Measurements from ENCODE around the gene MLPH. TPM values are rescaled to one million over a fixed set of nuclear protein-coding genes. Genes with fewer than 3 reads are reported as not detected.

Gene MLPH
- total and polyA plus RNA-seq, 8 donors = 61.3 to 657 (median 344) TPM

GRCh38 chr2:237485844-237486243 lies 1.2 kb upstream of the MLPH start:
- peaks cover 0 to 3% (median under 1%) of the 10 kb centered on the region in 4 donors for H3K9me3 ChIP-seq
- no peak for TF ChIP-seq CTCF (IDR thresholded peaks at IDR 0.05)
- TF ChIP-seq POLR2AphosphoS5 (IDR thresholded peaks at IDR 0.05) = no peak
- no peak for TF ChIP-seq POLR2A (IDR thresholded peaks at IDR 0.05)
- TF ChIP-seq EP300 (IDR thresholded peaks at IDR 0.05) = no peak
- peak overlapping the region; percentile 53 to 69 (median 68) for H3K4me3 ChIP-seq
- H3K4me1 ChIP-seq = peaks cover 21 to 58% (median 55%) of the 10 kb centered on the region in 4 donors
- no peak for DNase-seq
- peaks cover 0 to 55% (median 18%) of the 10 kb centered on the region in 3 donors for H3K27me3 ChIP-seq
- intact Hi-C loops (cut with DNase I; ENCODE audit: low total_unique reads) = no loop called here
- peak overlapping the region in 4 of 5 donors; percentile 88 to 95 (median 93) for H3K27ac ChIP-seq
- no peaks in the 10 kb centered on the region for H3K36me3 ChIP-seq

- DNase-seq = peak in 1 of 2 donors; percentile 33
- H3K27me3 ChIP-seq = peaks cover 0 to 51% (median 18%) of the 10 kb centered on the region in 3 donors
- TF ChIP-seq POLR2A (IDR thresholded peaks at IDR 0.05) (no peak), POLR2AphosphoS5 (IDR thresholded peaks at IDR 0.05) (no peak), CTCF (IDR thresholded peaks at IDR 0.05) (no peak), EP300 (IDR thresholded peaks at IDR 0.05) (no peak)
- intact Hi-C loops (cut with DNase I; ENCODE audit: low total_unique reads) = no loop called here
- peaks cover 0 to 3% (median 0%) of the 10 kb centered on the region in 4 donors for H3K36me3 ChIP-seq
- peaks cover 21 to 58% (median 51%) of the 10 kb centered on the region in 4 donors for H3K4me1 ChIP-seq
- H3K27ac ChIP-seq = peak overlapping the region; percentile 88 to 95 (median 92)
- H3K9me3 ChIP-seq = peaks cover 4 to 8% (median 6%) of the 10 kb centered on the region in 4 donors
- WGBS, 5 donors = 2 to 5% (median 3%) methylated on average over 22 to 36 of the region's 36 CpGs
- H3K4me3 ChIP-seq = peak overlapping the region; percentile 53 to 69 (median 68)
These were observed 675 bp upstream of the MLPH start for GRCh38 chr2:237486334-237486818.

GRCh38 chr2:237487496-237487895 lies 445 bp downstream of the MLPH start:
- Histone ChIP-seq H3K4me1 (peaks cover 18 to 53% (median 45%) of the 10 kb centered on the region in 4 donors), H3K9me3 (peaks cover 11 to 19% (median 15%) of the 10 kb centered on the region in 4 donors), H3K27me3 (peaks cover 0 to 51% (median 18%) of the 10 kb centered on the region in 3 donors), H3K27ac (peak overlapping the region; percentile 88 to 95 (median 92)), H3K36me3 (peaks cover 0 to 7% (median 1%) of the 10 kb centered on the region in 4 donors), H3K4me3 (peak overlapping the region; percentile 53 to 69 (median 68))
- 8 to 31% (median 22%) methylated on average over 12 to 14 of the region's 14 CpGs for WGBS, 5 donors
- TF ChIP-seq POLR2AphosphoS5 (IDR thresholded peaks at IDR 0.05) = no peak
- peak in 1 of 2 donors; percentile 60 for DNase-seq
- intact Hi-C loops (cut with DNase I; ENCODE audit: low total_unique reads) = no loop called here

- H3K4me1 ChIP-seq = peaks cover 14 to 52% (median 40%) of the 10 kb centered on the region in 4 donors
- TF ChIP-seq EP300 (IDR thresholded peaks at IDR 0.05) (no peak), CTCF (IDR thresholded peaks at IDR 0.05) (no peak), POLR2A (IDR thresholded peaks at IDR 0.05) (no peak), POLR2AphosphoS5 (IDR thresholded peaks at IDR 0.05) (peak in 1 of 3 donors; percentile 64)
- peaks cover 11 to 21% (median 15%) of the 10 kb centered on the region in 4 donors for H3K9me3 ChIP-seq
- peak; percentile 31 to 66 for DNase-seq
- peaks cover 0 to 47% (median 18%) of the 10 kb centered on the region in 3 donors for H3K27me3 ChIP-seq
- intact Hi-C loops (cut with DNase I; ENCODE audit: low total_unique reads) = no loop called here
- peaks cover 2 to 10% (median 4%) of the 10 kb centered on the region in 4 donors for H3K36me3 ChIP-seq
- H3K4me3 ChIP-seq = peak overlapping the region; percentile 53 to 69 (median 68)
- 23 to 59% (median 48%) methylated on average over 4 to 6 of the region's 6 CpGs for WGBS, 5 donors
- peak overlapping the region; percentile 88 to 95 (median 92) for H3K27ac ChIP-seq
These were observed 1.2 kb downstream of the MLPH start for GRCh38 chr2:237488295-237488694.
